ENCODE measurements around the gene NUDT16L1.

Gene NUDT16L1

DNA sequence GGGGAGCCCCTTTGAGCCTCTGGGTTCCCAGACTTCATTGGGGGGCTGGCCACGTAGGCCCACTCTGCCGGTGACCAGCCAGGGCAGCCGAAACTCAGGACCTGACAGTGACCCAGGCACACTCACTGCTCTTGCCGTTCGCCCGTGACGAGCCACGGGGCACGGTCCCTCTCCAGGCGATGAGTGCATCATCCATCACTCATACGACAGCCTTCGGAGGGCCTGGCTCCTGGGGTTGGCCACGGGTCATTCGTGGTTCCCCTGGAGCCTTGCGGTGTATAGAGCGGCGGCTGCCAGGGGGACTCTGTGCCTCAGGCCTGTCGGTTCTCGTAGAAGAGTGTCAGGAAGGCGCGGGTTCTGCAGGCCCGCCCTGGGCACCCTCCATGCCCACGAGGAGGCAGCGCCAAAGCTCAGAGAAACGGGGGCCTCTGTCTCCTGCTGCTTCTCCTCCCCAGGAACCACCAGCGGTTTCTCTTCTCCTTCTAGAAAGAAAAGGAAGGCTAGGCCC, 11.2 kb upstream of the NUDT16L1 start:
- DNase-seq (ENCODE audit: low read depth in 2 of 2) = no peak

DNA sequence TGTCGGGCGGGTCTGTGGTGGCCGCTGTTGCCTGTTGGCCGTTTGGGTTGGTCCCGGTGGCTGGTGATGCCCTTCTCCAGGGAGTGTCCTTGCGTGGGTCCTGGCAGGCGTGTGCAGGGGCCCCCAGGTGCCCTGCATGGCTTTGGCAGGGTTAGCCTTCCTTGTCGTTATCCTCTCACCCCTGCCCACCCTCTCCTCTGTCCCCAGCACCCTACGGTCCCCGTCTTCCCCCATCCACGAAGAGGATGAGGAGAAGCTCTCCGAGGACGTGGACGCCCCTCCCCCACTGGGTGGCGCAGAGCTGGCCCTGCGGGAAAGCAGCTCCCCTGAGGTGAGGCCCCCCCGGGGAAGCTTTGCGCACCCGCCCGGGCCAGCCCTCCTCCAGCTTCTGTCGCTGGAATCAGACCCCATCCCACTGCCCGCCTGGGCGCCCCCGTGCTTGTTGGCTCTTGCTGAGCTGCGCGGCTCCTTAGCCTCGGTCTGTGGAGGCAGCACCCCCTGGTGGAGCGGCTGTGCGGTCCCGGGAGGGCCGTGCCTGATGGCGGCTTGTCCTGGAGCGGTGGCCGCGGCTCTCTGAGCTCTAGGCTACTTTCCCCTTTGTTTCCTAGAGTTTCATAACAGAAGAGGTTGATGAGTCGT, 10.6 kb upstream of the NUDT16L1 start:
- DNase-seq (ENCODE audit: low read depth in 2 of 2) = no peak

DNA sequence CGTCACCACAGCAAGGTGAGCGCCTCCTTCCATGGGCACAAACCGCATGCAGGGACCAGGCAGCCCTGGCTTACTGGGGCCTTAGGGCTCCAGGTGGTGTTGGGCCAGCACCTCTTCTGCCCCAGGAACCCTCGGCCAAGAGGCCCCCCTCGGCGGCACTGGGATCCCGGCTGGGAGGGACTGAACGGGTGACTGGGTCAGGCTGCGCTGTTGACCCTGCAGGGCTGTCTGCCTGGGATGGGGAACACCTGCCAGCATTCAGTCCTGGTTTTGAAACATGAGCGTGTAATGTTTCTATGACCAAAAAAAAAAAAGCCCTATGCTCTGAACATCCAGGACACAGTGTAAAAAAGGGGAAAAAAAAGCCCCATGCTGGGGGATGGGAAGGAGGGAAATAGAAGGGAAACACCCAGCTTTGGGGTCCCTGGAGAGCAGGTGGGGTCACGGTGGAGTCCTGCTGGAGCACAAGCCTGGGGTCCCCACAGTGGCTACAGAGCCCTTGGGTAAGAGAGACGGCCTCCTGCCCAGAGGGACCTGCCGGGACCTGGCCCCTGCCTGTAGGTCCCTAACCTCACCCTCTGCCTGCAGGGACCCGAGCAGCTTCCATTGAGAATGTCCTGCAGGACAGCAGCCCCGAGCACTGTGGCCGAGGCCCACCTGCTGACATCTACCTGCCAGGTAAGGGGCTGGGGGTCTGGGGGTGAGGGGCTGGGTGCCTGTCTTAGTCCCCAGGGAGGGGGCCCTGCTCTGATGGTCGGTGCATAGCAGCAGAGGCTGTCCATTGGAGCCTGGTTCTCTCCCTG, 9.9 kb upstream of the NUDT16L1 start:
- DNase-seq (ENCODE audit: low read depth in 2 of 2) = no peak

DNA sequence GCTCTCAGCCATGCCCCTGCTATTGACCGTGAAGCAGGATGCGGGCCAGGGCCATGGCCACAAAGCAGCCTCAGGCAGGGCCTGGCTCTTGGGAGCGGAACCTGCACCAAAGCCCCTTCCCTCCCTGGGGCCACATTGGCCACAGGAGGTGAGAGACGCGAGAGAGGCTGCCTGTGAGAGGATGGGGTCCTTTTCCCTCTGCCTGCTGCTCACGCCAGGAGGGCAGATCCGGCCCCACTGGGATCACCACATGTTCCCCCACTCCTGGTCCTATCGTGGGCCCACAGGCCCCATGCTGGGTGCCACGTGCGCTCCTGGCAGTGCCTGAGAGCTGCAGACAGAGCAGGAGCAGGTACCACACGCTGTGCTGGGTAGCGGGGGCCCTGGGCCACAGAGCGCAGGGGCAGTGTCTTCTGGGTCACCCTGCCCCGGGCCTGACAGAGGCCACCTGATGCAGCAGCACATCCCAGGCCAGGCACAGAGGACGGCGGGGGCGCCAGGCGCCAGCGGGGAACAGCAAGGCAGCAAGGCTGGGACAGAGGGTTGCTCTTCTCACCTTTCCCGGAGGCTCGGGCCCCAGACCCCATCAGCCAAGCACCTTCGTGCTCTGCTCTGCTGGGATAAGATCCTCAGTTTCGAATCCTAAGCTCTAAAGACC, 9.2 kb upstream of the NUDT16L1 start:
- no peak for DNase-seq (ENCODE audit: low read depth in 2 of 2)

DNA sequence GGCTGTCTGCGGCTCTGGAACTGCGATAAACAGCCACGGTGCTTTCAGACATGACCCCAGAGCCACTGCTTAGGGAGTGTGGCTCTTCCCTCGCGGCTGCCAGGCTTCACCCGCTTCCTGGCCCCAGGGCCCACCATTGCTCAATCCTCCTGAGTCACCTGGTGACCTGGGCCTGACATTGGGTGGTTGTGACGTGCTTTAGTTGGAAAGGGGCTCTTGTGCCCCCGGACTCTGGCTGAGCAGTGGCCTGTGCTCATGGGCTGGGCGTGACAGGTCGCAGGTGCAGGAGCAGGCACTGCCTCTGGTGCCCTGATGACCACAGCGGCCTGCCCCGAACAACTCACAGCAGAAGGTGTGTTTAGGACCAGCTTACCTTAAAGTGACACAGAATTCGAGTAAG, 8.6 kb upstream of the NUDT16L1 start:
- DNase-seq (ENCODE audit: low read depth in 2 of 2) = no peak

DNA sequence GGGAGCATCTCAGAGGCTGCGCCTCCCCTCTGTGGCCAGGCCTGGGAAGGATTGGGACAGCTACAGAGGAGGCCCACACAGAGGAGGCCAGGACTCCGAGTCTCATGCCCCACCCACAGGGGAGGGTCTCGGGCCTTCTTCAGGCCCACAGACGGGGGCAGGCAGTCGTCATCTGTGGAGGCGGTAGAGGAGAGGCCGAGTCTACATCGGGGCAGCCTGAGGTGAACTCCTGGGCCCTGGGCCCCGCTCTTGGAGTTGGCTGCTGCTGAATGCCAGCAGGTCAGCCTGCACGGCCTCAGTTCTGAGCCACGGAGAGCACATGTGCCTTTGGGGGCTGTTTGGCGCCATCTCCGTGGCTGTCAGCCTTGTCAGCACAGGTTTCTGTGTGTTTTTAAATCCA, 8.1 kb upstream of the NUDT16L1 start:
- no peak for DNase-seq (ENCODE audit: low read depth in 2 of 2)

DNA sequence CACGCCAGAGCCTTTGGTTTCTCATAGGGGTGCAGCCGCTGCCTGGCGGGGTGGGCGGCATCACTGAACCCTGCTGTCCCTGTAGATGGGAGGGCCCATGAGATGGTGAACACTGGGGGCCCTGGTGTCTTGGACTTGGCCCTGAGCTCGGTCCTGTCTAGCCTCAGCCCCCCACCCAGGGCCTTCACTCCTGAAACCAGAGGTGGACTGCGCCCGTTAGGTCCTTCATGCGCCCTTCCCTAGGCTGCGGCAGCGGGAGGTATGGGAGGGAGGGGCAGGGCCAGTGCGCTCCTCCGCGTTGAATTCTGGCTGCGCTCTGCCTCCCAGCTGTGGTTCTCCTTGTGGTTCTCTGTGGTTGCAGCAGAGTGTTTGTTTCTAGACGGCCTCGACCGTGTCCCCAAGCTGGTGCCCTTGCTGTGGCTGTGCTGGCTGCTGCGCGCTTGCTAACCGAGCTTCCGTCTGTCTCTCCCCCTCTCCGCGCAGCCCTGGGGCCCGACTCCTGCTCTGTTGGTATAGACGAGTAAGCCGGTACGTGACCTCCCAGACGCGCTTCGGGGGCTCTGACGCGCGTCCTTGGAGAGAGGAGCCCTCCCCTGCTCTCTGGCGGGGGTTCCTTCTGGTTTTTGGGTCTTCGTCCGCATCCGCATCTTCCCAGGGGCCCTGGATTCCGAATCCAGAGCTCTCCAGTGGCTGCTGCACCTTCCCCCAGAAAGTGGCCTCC, 7.4 kb upstream of the NUDT16L1 start:
- DNase-seq (ENCODE audit: low read depth in 2 of 2) = no peak

DNA sequence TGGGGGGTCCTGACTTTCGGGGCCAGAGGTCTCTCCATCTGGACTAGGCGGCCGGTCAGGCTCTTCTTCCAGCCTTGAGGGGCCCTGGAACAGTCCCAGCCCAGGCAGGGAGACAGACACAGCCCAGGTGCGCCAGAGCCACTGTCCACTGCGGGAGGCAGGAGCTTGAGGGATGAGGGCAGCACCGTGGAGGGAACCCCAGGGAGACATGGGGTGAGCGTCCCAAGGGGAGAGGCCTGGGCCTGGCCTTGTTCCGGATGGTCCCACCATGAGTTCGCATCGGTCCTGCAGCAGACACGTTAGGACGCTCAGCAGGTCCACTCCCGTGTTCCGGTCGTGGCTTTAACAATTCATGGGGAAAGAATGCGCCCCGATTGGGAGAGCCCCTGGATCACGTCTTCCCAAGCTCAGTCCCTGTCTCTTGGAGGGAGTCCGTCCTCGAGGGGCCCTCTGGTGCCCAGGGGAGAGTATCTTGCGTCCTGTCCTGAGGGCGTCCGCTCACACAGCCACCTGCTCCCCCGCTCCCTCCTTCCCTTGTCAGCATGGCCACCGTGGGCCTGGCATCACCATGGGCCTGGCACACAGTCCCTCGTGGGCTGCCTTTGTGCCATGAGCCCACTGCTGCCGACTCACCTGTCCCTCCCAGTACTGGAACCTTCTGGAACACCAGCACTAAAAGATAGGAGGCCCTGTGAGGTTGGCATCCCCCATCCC, 6.7 kb upstream of the NUDT16L1 start:
- DNase-seq (ENCODE audit: low read depth in 2 of 2) = no peak

DNA sequence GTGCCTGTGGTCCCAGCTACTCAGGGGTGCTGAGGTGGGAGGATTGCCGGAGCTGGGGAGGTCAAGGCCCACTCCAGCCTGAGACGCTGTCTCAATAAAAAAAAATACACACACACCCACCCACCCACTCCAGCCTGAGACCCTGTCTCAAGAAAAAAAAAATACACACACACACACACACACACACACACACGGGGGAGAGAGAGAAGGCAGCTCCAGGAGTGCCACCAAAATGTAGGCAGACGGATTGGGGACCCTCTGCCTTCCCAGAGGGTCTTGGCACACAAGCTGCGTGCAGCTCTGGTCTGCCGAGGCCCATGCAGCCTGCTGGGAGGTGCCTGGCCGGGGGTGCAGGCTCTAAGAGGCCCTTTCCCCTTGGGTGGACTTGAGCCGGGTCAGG, 5.9 kb upstream of the NUDT16L1 start:
- no peak for DNase-seq (ENCODE audit: low read depth in 2 of 2)

DNA sequence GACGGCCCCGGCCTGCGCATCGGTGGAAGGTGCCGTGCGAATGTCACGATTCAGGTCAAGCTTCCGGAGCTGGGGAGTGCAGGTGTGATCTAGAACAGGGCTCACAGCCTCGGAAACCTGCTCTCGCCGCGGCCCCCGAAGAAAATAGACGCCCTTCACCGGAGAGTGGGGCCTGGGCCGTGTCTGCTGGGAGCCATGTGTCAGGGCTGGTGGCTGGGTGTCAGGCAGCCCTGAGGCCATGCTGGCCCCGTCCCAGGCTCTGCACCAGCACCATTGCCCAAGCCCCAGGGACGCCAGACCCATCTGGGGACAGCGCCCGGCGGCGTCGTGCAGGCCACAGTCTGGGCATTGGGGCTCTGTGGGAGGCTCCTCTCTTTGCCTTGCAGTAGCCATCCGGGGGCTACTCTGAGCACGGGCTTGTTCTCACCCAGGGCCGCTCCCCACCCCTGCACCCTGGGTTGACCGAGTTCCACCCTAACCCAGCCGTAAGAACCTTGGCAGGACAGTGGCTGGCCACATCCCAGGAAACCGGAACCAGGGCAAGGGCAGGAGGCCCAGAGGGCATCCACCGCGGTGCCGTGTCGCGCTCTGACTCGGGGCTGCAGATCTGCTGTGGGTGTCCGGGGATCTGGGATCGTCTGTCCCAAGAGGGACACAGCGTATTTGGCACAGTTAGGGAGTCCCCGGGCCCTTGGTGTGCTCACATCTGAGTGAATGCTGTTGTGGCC, 5.3 kb upstream of the NUDT16L1 start:
- DNase-seq (ENCODE audit: low read depth in 2 of 2) = no peak

DNA sequence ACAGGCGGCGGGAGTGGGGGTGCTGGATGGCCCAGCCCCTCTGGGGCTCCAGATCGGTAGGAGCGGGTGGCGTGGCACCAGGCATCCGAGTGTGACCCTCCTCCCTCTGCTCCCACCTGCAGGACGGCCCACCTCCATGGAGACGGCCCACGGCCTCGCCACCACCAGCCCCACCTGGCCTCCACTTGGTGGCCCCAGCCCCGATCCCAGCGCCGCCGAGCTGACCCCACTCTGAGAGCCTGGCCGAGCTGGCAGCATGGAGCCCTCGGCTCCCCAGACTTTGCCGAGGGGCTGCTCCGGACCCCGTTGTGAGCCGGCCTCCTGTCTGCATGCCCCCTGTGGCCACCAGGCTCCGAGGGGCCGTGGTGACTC, 4.7 kb upstream of the NUDT16L1 start:
- DNase-seq (ENCODE audit: low read depth in 2 of 2) = no peak

DNA sequence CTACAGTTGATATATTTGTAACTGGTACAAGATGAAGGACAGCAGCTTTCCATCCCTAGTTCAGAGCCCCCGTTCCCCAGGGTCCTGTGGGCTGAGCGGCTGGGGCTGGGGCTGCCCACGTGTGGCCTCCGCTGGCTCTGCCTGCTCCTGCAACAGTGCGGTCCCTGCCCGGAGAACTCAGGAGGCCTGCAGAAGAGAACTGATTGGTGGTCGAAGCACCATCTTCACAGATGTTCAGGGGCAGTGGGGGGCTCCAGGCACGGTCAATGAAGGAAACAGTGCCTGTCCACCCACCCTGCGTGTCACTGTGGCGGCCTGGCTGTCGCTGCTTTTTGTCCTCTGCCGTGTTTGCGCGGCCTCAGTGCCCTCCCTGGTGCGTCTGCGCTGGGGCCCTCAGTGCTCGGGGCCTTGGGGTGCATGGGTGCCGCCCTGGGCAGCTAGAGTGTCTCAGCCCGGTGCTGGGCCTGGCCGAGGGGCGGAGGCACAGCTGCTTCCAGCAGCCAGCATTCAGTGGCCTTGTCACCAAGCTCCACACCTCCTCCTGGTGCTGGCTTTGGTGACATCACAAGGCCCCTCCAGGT, 4.2 kb upstream of the NUDT16L1 start:
- no peak for DNase-seq (ENCODE audit: low read depth in 2 of 2)

DNA sequence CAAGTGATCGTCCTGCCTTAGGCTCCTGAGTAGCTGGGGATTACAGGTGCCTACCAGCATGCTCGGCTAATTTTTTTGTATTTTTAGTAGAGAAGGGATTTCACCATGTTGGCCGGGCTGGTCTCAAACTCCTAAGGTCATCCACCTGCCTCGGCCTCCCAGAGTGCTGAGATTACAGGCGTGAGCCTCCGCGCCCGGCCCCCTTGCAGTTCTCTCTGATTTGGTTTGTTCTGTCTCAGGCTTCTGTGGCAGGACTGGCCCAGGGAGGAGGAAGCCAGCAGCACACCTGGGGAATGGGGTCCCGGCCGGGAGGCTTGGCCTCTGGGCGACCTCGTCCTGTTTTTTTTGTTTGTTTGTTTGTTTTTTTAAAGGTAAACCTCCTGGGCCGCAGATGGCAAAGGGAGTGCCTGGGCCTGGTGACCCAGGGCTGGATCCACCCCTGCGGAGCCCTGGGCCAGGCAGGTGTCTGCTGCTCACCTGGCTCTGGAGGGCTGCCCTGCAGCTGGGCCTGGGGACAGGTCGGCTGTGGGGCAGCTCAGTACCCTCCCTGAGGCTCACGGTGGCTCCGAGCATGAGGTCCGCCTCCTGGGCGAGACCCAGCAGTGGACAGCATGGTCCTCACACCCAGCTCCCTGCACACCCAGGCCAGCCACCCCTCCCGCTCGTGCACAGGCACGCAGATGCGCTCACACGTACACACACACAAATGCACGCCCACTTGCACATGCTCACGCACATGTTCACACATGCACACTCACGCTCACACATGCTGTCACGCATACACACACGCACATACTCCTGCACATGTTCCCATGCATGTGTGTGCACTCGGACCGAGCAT, 3.3 kb upstream of the NUDT16L1 start:
- no peak for DNase-seq (ENCODE audit: low read depth in 2 of 2)

DNA sequence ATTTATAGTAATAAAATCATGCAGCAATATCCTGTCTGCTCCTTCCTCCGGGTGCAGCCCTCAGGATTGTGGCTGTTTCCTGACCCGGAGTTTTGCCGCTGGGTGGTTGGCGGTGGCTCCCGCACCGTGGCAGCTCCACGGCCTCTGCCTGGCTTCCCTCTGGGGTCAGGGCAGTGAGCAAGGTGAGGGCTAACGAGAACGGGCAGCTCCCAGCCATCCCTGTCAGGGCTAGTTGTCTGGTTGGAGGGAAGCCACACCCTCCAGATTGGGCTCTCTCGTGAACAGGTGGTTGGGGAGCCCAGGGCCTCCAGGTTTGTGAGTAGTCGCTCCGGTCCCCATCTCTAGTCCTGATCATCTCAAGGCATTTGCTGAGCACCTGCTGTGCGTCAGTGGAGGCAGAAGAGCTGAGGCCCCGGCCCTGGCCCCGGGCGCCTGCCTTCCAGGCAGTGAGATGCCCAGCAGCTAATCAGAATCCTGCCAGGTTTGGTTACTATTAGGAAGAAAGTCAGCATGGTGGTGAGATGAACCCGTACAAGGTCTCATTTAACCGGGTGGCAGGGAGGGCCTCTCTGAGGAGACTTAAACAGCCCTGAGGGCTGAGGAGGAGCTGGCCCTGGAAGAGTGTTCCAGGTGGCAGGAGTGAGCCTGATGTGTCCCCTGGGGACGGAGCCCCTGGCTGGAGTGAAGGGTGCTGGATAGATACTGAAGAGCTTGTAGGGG, 2.3 kb upstream of the NUDT16L1 start:
- DNase-seq (ENCODE audit: low read depth in 2 of 2) = no peak

DNA sequence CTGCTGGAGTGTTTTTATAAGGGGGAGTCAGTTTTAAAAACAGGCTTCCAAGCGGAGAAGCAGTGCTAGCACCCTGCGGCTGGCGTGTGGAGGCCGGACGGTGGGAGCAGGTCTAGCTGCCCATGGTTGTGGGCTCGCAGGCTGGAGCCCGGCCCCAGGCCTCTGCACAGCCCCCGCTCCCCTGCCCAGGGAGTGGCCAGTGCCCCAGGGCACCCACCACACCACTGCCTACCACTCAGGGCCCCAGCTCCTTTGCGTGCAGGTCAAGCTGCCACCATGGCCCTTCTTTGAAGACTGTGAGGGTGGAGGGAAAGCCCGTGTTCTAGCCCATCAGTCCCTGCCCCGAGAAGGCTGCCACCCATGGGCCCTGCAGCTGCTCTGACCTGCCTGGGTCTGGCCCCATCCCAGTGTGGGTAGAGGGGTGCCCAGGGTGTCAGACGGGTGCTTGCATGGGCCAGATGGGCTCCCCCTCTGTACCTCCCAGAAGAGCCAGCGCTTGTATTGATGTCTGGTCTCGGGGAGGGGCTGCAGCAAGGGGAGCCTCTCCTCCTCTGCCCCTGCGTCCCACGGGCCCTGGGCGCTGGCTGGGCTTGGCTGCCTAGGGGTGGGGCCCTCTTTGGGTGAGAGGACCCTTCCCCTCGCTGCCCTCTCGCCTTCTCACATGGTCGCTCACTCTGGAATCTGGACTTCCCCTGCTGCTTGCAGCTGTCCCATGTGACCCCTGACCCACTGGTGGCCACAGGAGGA, 1.5 kb upstream of the NUDT16L1 start:
- DNase-seq (ENCODE audit: low read depth in 2 of 2) = no peak

DNA sequence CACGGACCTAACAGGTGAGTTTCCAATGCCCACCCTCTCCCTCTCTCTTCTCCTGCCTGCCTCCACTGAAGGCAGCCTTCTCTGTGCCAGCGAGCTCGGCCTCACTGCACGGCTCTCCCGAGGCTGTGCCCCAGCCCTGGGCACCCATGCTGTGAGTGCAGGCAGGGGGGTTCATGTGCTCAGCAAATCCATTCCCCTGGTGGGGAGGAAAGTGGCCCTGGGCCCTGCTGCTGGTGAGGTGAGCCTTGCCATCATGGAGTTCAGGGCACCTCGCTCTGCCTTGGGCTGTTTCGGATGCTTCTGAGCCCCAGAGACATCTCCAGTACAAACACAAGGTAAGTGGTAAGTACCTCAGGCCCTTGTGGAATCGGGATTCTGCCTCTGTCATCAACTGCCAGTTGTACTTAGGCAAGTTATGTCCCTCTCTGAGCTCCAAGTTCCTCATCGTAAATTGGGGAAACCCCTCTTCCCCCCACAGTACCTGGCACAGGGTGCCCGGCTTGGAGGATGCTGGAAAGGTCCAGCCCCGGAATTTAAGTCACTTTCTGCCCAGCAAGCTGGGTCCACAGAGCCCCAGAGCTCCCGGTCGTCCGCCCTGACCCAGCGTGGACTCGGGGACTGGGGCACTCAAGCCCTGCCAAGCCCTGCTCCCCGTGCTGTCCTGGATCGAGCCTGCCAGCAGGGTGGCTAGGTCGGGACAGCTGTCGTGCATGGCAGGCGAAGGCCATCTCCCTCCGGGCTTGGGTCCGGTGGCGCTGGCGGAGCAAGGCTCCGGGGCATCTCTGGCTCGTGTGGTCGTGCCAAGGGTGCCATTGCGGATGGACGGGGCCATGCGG, 684 bp upstream of the NUDT16L1 start:
- DNase-seq (ENCODE audit: low read depth in 2 of 2) = no peak

DNA sequence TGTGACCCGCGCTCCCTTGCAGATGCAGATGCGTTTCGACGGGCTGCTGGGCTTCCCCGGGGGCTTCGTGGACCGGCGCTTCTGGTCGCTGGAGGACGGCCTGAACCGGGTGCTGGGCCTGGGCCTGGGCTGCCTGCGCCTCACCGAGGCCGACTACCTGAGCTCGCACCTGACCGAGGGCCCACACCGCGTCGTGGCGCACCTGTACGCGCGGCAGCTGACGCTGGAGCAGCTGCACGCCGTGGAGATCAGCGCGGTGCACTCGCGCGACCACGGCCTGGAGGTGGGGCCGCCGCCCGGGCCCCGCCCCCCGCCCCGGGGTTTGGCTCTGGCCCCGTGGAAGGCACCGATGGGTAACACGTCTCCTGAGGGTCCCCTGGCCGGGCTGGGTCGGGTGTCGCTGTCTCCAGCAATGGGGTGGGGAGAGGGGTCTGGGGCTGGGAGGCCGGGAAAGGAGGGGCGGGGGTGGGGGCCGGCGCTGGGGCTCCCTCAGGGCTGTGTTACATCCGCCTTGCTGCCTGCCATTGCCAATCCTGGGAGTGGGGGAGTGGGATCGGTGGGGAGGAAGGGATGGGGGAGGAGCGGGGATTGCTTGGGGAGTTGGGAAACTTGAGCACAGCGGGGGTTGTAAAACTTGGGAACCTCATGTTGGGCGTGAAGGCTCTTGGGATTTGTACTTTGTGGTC, 737 bp downstream of the NUDT16L1 start:
- DNase-seq (ENCODE audit: low read depth in 2 of 2) = peak in 1 of 2 donors; percentile 14

Data from stimulated activated CD4-positive, alpha-beta T cell treated with anti-CD3 and anti-CD28 coated beads, Interleukin-1b, Interleukin-23, amount 100 ng/mL, for 1 hour (primary cell).